Stimulated activated memory B cell treated with anti-CD40 and anti-IgM and Interleukin-4, amounts not matched to agents 10 μg/mL and 1 μg/mL and 100 μg/mL, for 72 hours (primary cell): Measurements from ENCODE around the gene VPS41.

Source experiments
- ATAC-seq: fragments of 150-1000 bp; cut with Tn5 transposase; 2 replicates; pipeline ENCODE4 v1.10.0; 2021
- H3K27ac Mint-ChIP-seq: one replicate; pipeline ENCODE4 v1.8.0; 2022; ENCODE audit warnings: mild to moderate bottlenecking, mixed read lengths
- H3K27me3 Mint-ChIP-seq: one replicate; pipeline ENCODE4 v1.8.0; 2022; ENCODE audit warnings: mixed read lengths
- H3K36me3 Mint-ChIP-seq: one replicate; pipeline ENCODE4 v1.8.0; 2022; ENCODE audit warnings: mixed read lengths
- H3K4me1 Mint-ChIP-seq: one replicate; pipeline ENCODE4 v1.8.0; 2022; ENCODE audit warnings: mixed read lengths
- H3K4me3 Mint-ChIP-seq: one replicate; pipeline ENCODE4 v1.8.0; 2022; ENCODE audit warnings: mild to moderate bottlenecking, moderate library complexity, mixed read lengths
- H3K9me3 Mint-ChIP-seq: one replicate; pipeline ENCODE4 v1.8.0; 2022; ENCODE audit warnings: mixed read lengths

Gene VPS41

GRCh38 chr7:38824948-38825347 lies 84.0 kb downstream of the VPS41 start:
- Mint-ChIP-seq H3K36me3 (peaks cover 22% of the 10 kb centered on the region), H3K4me1 (peaks cover 18% of the 10 kb centered on the region), H3K27me3 (no peaks in the 10 kb centered on the region), H3K9me3 (no peaks in the 10 kb centered on the region), H3K27ac (no peak overlapping the region), H3K4me3 (no peak overlapping the region)
- no peak for ATAC-seq

GRCh38 chr7:38822549-38822948 lies 86.4 kb downstream of the VPS41 start:
- H3K27ac Mint-ChIP-seq, result no peak overlapping the region
- no peaks in the 10 kb centered on the region for H3K27me3 Mint-ChIP-seq
- no peak overlapping the region for H3K4me3 Mint-ChIP-seq
- H3K4me1 Mint-ChIP-seq, result peaks cover 16% of the 10 kb centered on the region
- peaks cover 21% of the 10 kb centered on the region for H3K36me3 Mint-ChIP-seq
- no peak for ATAC-seq
- no peaks in the 10 kb centered on the region for H3K9me3 Mint-ChIP-seq

GRCh38 chr7:38820571-38820970 lies 88.4 kb downstream of the VPS41 start:
- Mint-ChIP-seq H3K4me3 (no peak overlapping the region), H3K4me1 (peaks cover 1% of the 10 kb centered on the region), H3K27me3 (no peaks in the 10 kb centered on the region), H3K9me3 (no peaks in the 10 kb centered on the region), H3K27ac (no peak overlapping the region), H3K36me3 (peaks cover 25% of the 10 kb centered on the region)
- no peak for ATAC-seq

- no peak overlapping the region for H3K27ac Mint-ChIP-seq
- no peaks in the 10 kb centered on the region for H3K9me3 Mint-ChIP-seq
- H3K36me3 Mint-ChIP-seq, result peaks cover 20% of the 10 kb centered on the region
- H3K4me3 Mint-ChIP-seq, result no peak overlapping the region
- ATAC-seq, result no peak
- H3K27me3 Mint-ChIP-seq, result no peaks in the 10 kb centered on the region
- no peaks in the 10 kb centered on the region for H3K4me1 Mint-ChIP-seq
Measured at GRCh38 chr7:38819463-38819862, 89.5 kb downstream of the VPS41 start.

- ATAC-seq, result no peak
- no peak overlapping the region for H3K27ac Mint-ChIP-seq
- peaks cover 5% of the 10 kb centered on the region for H3K4me1 Mint-ChIP-seq
- H3K9me3 Mint-ChIP-seq, result no peaks in the 10 kb centered on the region
- peaks cover 29% of the 10 kb centered on the region for H3K36me3 Mint-ChIP-seq
- H3K4me3 Mint-ChIP-seq, result no peak overlapping the region
- H3K27me3 Mint-ChIP-seq, result no peaks in the 10 kb centered on the region
Measured at GRCh38 chr7:38817526-38817925, 91.5 kb downstream of the VPS41 start.

- Mint-ChIP-seq H3K4me3 (no peak overlapping the region), H3K4me1 (peaks cover 5% of the 10 kb centered on the region), H3K9me3 (no peaks in the 10 kb centered on the region), H3K27me3 (no peaks in the 10 kb centered on the region), H3K27ac (no peak overlapping the region), H3K36me3 (peaks cover 33% of the 10 kb centered on the region)
- no peak for ATAC-seq
Measured at GRCh38 chr7:38813768-38814167, 95.2 kb downstream of the VPS41 start.

GRCh38 chr7:38806912-38807311 lies 102.1 kb downstream of the VPS41 start:
- H3K36me3 Mint-ChIP-seq, result peaks cover 4% of the 10 kb centered on the region
- no peaks in the 10 kb centered on the region for H3K27me3 Mint-ChIP-seq
- H3K27ac Mint-ChIP-seq, result no peak overlapping the region
- H3K9me3 Mint-ChIP-seq, result no peaks in the 10 kb centered on the region
- no peak for ATAC-seq
- H3K4me3 Mint-ChIP-seq, result no peak overlapping the region
- H3K4me1 Mint-ChIP-seq, result no peaks in the 10 kb centered on the region

GRCh38 chr7:38801786-38802185 lies 107.2 kb downstream of the VPS41 start:
- Mint-ChIP-seq H3K27me3 (no peaks in the 10 kb centered on the region), H3K36me3 (peaks cover 2% of the 10 kb centered on the region), H3K9me3 (no peaks in the 10 kb centered on the region), H3K4me1 (no peaks in the 10 kb centered on the region), H3K27ac (no peak overlapping the region), H3K4me3 (no peak overlapping the region)
- no peak for ATAC-seq

- Mint-ChIP-seq H3K4me3 (no peak overlapping the region), H3K36me3 (peaks cover 20% of the 10 kb centered on the region), H3K27ac (no peak overlapping the region), H3K4me1 (no peaks in the 10 kb centered on the region), H3K27me3 (no peaks in the 10 kb centered on the region), H3K9me3 (no peaks in the 10 kb centered on the region)
- ATAC-seq, result no peak
Measured at GRCh38 chr7:38798552-38799267, 110.3 kb downstream of the VPS41 start.

- Mint-ChIP-seq H3K27me3 (no peaks in the 10 kb centered on the region), H3K4me1 (no peaks in the 10 kb centered on the region), H3K36me3 (peaks cover 33% of the 10 kb centered on the region), H3K9me3 (no peaks in the 10 kb centered on the region), H3K4me3 (no peak overlapping the region), H3K27ac (no peak overlapping the region)
- ATAC-seq, result no peak
Measured at GRCh38 chr7:38796626-38797501, 112.1 kb downstream of the VPS41 start.

GRCh38 chr7:38795593-38795992 lies 113.4 kb downstream of the VPS41 start:
- Mint-ChIP-seq H3K4me1 (no peaks in the 10 kb centered on the region), H3K9me3 (no peaks in the 10 kb centered on the region), H3K27ac (no peak overlapping the region), H3K36me3 (peaks cover 44% of the 10 kb centered on the region), H3K27me3 (no peaks in the 10 kb centered on the region), H3K4me3 (no peak overlapping the region)
- ATAC-seq, result no peak

- H3K27ac Mint-ChIP-seq, result no peak overlapping the region
- H3K27me3 Mint-ChIP-seq, result no peaks in the 10 kb centered on the region
- no peaks in the 10 kb centered on the region for H3K9me3 Mint-ChIP-seq
- no peak for ATAC-seq
- no peak overlapping the region for H3K4me3 Mint-ChIP-seq
- H3K4me1 Mint-ChIP-seq, result no peaks in the 10 kb centered on the region
- peaks cover 25% of the 10 kb centered on the region for H3K36me3 Mint-ChIP-seq
Measured at GRCh38 chr7:38781991-38782390, 127.0 kb downstream of the VPS41 start.

- no peak overlapping the region for H3K27ac Mint-ChIP-seq
- peaks cover 56% of the 10 kb centered on the region for H3K36me3 Mint-ChIP-seq
- no peaks in the 10 kb centered on the region for H3K9me3 Mint-ChIP-seq
- no peak for ATAC-seq
- H3K4me3 Mint-ChIP-seq, result no peak overlapping the region
- no peaks in the 10 kb centered on the region for H3K4me1 Mint-ChIP-seq
- H3K27me3 Mint-ChIP-seq, result no peaks in the 10 kb centered on the region
Measured at GRCh38 chr7:38777609-38778008, 131.4 kb downstream of the VPS41 start.

GRCh38 chr7:38775506-38776175 lies 133.3 kb downstream of the VPS41 start:
- Mint-ChIP-seq H3K4me3 (no peak overlapping the region), H3K27ac (no peak overlapping the region), H3K27me3 (no peaks in the 10 kb centered on the region), H3K4me1 (no peaks in the 10 kb centered on the region), H3K36me3 (peaks cover 48% of the 10 kb centered on the region), H3K9me3 (no peaks in the 10 kb centered on the region)
- ATAC-seq, result no peak

GRCh38 chr7:38773430-38773829 lies 135.6 kb downstream of the VPS41 start:
- Mint-ChIP-seq H3K9me3 (no peaks in the 10 kb centered on the region), H3K4me3 (no peak overlapping the region), H3K27ac (no peak overlapping the region), H3K27me3 (no peaks in the 10 kb centered on the region), H3K36me3 (peaks cover 64% of the 10 kb centered on the region), H3K4me1 (no peaks in the 10 kb centered on the region)
- no peak for ATAC-seq
